AG09319 (cell line): Measurements from ENCODE around the gene KLHL25.

Experiments
- DNase-seq: peaks from one replicate; pipeline ENCODE4 v3.0.0-alpha.2; 2010; ENCODE audit warnings: low read depth; ENCODE audit errors: extremely low read depth
- CTCF ChIP-seq: IDR thresholded peaks from 2 replicates; pipeline ENCODE4 v1.5.1; 2011; ENCODE audit warnings: low read depth, mild to moderate bottlenecking, inconsistent platforms, low read length, moderate library complexity

KLHL25 gene

GRCh38 chr15:85711580-85712192 lies 83.0 kb downstream of the KLHL25 start:
- no peak for DNase-seq
- TF ChIP-seq CTCF: no peak

GRCh38 chr15:85710340-85710842 lies 84.3 kb downstream of the KLHL25 start:
- no peak for DNase-seq
- TF ChIP-seq CTCF: no peak
